HAP-1 (cell line): ENCODE results near the gene FAM216A.
"Not testable (repeated sequence)": the region's sequence is repeated elsewhere in the genome, so short reads cannot be mapped to it uniquely, and the experiment has no call there.

Source experiments
- DNase-seq, 2 experiments: peaks; one replicate each; pipeline ENCODE4 v3.0.0-alpha.2; 2016 to 2020; ENCODE audit warnings: low spot score in 2 of 2
- H3K27me3 ChIP-seq: fragments of 250-450 bp; sonication (Bioruptor Pico); 2 replicates; pipeline ENCODE4 v1.5.1; 2020; ENCODE audit warnings: low read depth, mild to moderate bottlenecking, moderate library complexity
- H3K36me3 ChIP-seq: fragments of 250-450 bp; sonication (Bioruptor Pico); replicated peaks from 2 replicates; pipeline ENCODE4 v1.5.1; 2020; ENCODE audit warnings: mild to moderate bottlenecking
- H3K4me1 ChIP-seq: fragments of 250-450 bp; sonication (Bioruptor Pico); 2 replicates; pipeline ENCODE4 v1.5.1; 2020; ENCODE audit warnings: mild to moderate bottlenecking
- H3K4me3 ChIP-seq: fragments of 250-450 bp; sonication (Bioruptor Pico); 2 replicates; pipeline ENCODE4 v1.5.1; 2020; ENCODE audit warnings: mild to moderate bottlenecking, moderate library complexity
- H3K9me3 ChIP-seq: fragments of 250-450 bp; sonication (Bioruptor Pico); 2 replicates; pipeline ENCODE4 v1.5.1; 2020; ENCODE audit warnings: mild to moderate bottlenecking, moderate library complexity
- in situ Hi-C: fragments of 300-500 bp; cut with MboI; formaldehyde crosslinking; loops from 3 replicates; pipeline ENCODE4 v1.14.3; 2020; ENCODE audit warnings: low sequenced_read_pairs, inconsistent platforms, mixed read lengths

FAM216A gene

DNA sequence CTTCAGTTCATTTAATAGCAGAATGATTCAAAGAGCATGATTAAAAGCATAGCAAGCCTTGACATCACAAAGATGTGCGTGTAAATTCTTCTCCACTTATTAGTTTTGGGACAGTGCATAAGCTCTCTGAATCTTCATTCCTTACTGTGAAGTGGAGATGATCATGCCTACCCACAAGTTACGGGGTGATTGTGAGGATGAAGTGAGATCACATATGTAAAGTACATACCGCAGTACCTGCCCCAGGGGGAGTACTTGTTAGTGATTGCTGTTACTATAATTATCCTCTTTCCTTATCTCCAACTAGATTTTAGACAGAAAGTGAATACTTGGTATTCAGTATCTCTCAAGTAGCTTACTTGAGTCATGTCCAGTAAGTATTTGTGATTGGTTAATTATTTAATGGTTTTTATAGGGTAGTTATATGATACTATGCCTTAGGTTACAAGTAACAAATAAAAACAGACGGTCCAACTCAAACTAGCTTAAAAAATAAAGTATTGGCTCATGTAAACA lies 39.5 kb downstream of the FAM216A start:
- Histone ChIP-seq H3K4me3 (no peak overlapping the region), H3K27me3 (no peaks in the 10 kb centered on the region), H3K36me3 (no peaks in the 10 kb centered on the region), H3K4me1 (no peaks in the 10 kb centered on the region), H3K9me3 (no peaks in the 10 kb centered on the region)
- in situ Hi-C loops, result no loop called here
- no peak for DNase-seq

DNA sequence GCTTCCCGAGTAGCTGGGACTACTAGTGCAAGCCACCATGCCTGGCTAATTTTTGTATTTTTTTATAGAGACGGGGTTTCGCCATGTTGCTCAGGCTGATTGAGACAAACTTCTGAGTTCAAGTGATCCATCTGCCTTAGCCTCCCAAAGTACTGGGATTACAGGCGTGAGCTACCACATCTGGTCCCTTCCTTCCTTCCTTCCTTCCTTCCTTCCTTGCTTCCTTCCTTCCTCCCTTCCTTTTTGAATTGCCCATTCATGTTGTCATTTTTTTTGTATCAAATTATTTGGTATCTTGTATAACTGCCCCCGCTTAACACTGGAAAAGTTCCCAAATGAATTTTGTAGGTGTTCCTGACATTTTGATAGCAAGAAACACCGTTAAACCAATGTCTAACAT lies 45.2 kb downstream of the FAM216A start:
- no peaks in the 10 kb centered on the region for H3K9me3 ChIP-seq
- H3K36me3 ChIP-seq, result no peaks in the 10 kb centered on the region
- H3K4me3 ChIP-seq, result no peak overlapping the region
- H3K27me3 ChIP-seq, result no peaks in the 10 kb centered on the region
- DNase-seq, result no peak
- no peaks in the 10 kb centered on the region for H3K4me1 ChIP-seq
- in situ Hi-C loops, result no loop called here

DNA sequence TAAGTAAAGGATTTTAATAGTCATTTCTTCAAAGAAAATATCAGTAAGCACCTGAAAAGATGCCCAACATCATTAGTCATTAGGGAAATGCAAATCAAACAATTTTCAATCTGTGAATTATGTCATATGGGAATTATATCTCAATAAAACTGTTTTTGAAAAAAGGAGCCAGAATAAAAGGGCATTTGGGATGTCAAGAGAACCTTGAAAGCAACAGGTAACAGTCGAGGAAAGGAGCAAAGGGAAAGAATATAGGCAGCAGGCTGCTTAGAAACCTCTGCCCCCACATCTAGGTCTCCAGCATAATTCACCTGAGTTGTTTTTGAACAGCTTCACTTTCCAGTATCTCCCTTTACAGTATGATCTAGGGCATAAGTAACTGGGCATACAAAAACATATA lies 45.7 kb downstream of the FAM216A start:
- in situ Hi-C loops, result no loop called here
- no peaks in the 10 kb centered on the region for H3K36me3 ChIP-seq
- H3K9me3 ChIP-seq, result no peaks in the 10 kb centered on the region
- no peak overlapping the region for H3K4me3 ChIP-seq
- DNase-seq, result no peak
- H3K27me3 ChIP-seq, result no peaks in the 10 kb centered on the region
- H3K4me1 ChIP-seq, result no peaks in the 10 kb centered on the region

DNA sequence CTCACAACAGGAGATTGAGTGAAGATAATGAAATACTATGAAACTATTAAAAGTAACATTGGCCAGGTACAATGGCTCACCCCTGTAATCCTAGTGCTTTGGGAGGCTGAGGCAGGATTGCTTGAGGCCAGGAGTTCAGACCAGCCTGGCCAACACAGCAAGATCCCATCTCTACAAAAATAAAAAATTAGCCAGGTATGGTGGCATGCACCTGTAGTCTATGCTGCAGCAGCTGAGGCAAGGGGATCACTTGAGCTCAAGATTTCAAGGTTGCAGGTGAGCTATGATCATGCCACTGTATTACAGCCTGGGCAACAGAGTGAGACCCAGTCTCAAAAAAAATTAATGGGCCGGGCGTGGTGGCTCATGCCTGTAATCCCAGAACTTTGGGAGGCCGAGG lies 48.4 kb downstream of the FAM216A start:
- no peak for DNase-seq
- Histone ChIP-seq H3K36me3 (no peaks in the 10 kb centered on the region), H3K27me3 (no peaks in the 10 kb centered on the region), H3K4me1 (no peaks in the 10 kb centered on the region), H3K4me3 (no peak overlapping the region), H3K9me3 (no peaks in the 10 kb centered on the region)
- in situ Hi-C loops, result no loop called here

DNA sequence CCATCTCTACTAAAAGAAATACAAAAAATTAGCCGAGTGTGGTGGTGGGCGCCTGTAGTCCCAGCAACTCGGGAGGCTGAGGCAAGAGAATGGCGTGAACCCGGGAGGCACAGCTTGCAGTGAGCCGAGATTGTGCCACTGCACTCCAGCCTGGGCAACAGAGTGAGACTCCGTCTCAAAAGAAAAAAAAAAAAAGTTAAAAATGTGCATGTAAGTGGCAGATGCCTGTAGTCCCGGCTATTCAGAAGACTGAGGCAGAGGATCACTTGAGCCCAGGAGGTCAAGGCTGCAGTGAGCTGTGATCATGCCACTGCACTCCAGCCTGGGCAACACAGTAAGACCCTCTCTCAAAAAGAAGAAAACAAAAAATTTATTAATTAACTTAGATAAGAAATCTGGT lies 49.4 kb downstream of the FAM216A start:
- H3K4me3 ChIP-seq, H3K36me3 ChIP-seq, H3K9me3 ChIP-seq, in situ Hi-C loops, DNase-seq, H3K27me3 ChIP-seq, H3K4me1 ChIP-seq: not testable (repeated sequence)

DNA sequence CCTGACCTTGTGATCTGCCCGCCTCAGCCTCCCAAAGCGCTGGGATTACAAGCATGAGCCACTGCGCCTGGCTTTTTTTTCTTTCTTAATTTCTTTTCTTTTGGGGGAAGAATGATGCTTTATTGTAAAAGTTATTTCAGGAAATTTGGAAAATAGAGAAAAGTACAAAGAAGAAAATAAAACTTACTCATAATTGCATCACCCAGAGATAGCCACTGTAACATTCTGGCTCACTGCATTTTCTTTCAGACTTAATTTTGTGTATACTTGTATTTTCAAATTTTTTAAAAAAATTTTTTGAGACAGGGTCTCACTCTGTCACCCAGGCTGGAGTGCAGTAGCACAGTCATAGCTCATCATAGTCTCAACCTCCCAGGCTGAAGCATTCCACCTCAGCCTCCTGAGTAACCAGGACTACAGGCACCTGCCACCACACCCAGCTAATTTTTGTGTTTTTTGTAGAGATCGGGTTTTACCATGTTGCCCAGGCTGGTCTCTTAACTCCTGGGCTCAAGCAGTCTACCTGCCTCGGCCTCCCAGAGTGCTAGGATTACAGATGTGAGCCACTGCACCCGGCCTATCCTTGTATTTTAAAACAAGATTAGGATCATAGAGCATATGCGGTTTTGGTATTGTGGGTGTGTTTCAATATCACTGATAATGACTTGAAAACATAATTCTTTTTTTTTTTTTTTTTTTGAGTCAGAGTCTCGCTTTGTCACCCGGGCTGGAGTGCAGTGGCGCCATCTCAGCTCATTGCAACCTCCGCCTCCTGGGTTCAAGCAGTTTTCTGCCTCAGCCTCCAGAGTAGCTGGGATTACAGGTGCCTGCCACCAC lies 52.4 kb downstream of the FAM216A start:
- H3K4me3 ChIP-seq, H3K9me3 ChIP-seq, H3K36me3 ChIP-seq, H3K4me1 ChIP-seq, DNase-seq, H3K27me3 ChIP-seq, in situ Hi-C loops: not testable (repeated sequence)

DNA sequence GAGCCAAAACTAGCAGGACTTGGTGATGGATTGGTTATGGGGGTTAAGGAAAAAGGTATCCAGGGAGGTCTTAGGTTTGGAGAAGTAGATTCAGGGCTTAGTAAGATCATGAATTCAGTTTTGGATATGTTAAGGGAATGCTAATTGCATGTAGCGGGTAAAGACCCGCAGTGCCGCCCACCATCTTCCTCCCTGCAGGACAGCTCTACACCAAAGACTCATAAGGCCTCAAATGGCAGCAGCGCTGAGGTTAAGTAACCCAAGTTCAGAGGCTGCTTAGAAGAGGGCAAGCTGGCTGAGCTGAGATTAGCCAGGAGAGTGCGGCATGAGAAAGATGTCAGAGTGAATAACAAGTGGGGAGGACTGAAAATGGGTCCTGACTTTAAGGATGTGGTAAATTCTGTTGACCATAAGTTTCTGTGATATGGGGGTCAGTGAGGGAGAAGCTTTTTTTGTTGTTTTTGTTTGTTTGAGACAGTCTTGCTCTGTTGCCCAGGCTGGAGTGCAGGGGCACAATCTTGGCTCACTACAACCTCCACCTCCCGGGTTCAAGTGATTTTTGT lies 59.7 kb downstream of the FAM216A start:
- H3K36me3 ChIP-seq, result no peaks in the 10 kb centered on the region; the same call in 1 of the 2 replicates
- no peak overlapping the region for H3K4me3 ChIP-seq
- in situ Hi-C loops, result no loop called here
- no peaks in the 10 kb centered on the region for H3K9me3 ChIP-seq
- H3K4me1 ChIP-seq, result peaks cover 3% of the 10 kb centered on the region; the same call in 1 of the 2 replicates
- no peaks in the 10 kb centered on the region for H3K27me3 ChIP-seq
- no peak for DNase-seq

DNA sequence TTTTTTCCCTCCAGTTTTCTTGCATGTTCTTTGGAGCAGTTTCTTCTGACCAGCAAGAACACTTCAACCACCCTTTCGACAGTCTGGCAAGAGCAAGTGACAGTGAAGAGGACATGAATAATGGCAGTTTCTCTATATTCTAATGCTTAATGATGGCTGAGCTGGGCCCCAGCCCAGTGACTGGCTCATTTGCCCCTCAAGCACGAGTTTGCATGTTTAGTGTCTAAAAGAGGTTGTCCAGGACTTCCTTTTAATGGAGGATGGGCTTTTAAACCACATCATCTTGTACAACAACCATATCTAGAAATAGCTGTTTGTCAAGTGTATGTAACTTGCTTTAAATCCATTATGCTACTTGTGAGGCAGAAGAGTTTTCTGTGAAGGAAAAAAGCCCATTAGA lies 61.9 kb downstream of the FAM216A start:
- no peak for DNase-seq
- peaks cover 7% of the 10 kb centered on the region for H3K4me1 ChIP-seq
- H3K9me3 ChIP-seq, result no peaks in the 10 kb centered on the region
- H3K36me3 ChIP-seq, result no peaks in the 10 kb centered on the region; the same call in 1 of the 2 replicates
- no peaks in the 10 kb centered on the region for H3K27me3 ChIP-seq
- H3K4me3 ChIP-seq, result no peak overlapping the region
- in situ Hi-C loops, result no loop called here

DNA sequence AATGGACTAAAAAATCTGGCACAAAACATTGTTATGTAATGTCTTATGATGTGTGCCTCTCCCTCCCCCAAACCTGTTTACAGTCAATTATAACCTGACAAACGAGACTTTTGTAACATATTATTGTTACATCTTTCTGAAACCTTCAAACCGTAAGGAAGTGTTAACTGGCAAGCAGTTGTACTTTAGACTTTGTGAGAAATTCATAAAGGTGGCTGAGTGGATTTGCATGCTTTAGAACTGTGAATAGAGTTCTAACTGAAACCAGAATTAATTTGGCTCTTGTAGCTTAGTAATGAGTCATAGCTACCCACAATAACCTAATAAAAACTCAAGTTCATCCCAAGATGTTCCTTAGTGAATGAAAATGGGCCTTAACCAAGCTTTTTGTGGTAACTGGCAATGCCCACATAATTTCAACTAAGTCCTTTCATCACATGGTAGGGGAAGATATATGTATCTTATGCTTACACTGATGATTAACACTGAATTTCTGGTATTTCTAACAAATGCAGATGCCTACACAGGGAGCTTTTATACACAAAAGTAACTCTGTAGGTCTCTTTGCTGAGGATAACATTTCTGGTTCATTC lies 63.2 kb downstream of the FAM216A start:
- Histone ChIP-seq H3K4me1 (peaks cover 20% of the 10 kb centered on the region), H3K27me3 (no peaks in the 10 kb centered on the region), H3K36me3 (peaks cover 2% of the 10 kb centered on the region; the same call in 1 of the 2 replicates), H3K9me3 (no peaks in the 10 kb centered on the region), H3K4me3 (no peak overlapping the region)
- in situ Hi-C loops, result no loop called here
- DNase-seq, result no peak

DNA sequence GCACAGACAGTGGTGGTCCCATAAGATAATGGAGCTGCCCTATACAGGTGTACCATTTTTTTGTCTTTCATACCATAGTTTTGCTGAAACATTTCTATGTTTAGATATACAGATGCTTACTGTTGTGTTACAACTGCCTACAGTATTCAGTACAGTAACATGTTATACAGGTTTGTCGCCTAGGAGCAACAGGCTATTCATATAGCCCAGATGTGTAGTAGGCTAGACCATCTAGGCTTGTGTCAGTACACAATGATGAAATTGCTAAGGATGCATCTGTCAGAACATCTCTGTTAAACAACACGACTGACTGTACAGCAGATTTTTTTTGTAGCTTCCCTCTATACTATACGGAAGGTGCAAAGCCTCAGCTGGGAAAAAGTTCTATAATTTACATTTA lies 64.0 kb downstream of the FAM216A start:
- in situ Hi-C loops, result no loop called here

DNA sequence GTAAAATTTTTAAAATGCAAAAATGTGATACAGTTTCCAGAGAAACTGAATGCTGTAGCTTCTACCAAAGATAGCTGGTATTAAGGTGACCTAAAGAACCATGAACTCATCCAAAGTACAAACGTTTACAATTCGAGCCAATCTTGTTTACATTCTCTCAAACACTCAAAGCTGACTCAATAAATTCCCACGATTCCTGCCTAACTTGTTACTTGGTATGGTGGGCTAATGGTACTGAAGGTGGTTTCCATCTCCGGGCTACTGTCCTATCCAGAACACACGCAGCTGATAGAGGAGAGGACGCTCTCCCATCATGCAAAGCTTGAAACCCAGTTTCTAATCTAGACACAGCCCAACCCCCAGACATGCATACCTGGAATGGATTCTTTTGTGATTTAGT lies 65.0 kb downstream of the FAM216A start:
- Histone ChIP-seq H3K36me3 (peaks cover 20% of the 10 kb centered on the region), H3K4me3 (no peak overlapping the region), H3K4me1 (peaks cover 26% of the 10 kb centered on the region), H3K9me3 (no peaks in the 10 kb centered on the region), H3K27me3 (no peaks in the 10 kb centered on the region)
- DNase-seq, result no peak
- in situ Hi-C loops, result no loop called here

More for the DNA sequence above, 64.0 kb downstream of the FAM216A start:
- Histone ChIP-seq H3K4me1 (peaks cover 26% of the 10 kb centered on the region), H3K27me3 (no peaks in the 10 kb centered on the region), H3K9me3 (no peaks in the 10 kb centered on the region), H3K4me3 (no peak overlapping the region), H3K36me3 (peaks cover 10% of the 10 kb centered on the region)
- DNase-seq, result no peak

DNA sequence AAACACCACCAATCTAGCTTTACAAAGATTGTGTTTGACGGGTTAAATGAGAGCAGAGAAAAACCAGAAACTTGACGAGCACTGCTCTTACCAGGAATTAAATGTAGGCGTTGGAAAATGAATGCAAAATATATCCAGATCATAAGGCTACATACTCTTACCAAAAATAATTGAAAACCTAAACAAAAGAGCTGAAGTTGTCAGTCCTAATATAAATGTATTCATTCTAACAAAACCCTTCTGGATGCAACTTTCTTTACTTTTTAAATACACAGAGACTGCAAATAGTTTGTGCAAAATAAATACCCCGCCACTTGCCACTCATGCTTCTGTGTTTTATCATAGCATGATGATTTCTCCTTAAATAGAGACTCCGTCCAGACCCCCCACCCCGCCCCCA lies 66.2 kb downstream of the FAM216A start:
- H3K36me3 ChIP-seq, result peaks cover 27% of the 10 kb centered on the region
- H3K27me3 ChIP-seq, result no peaks in the 10 kb centered on the region
- in situ Hi-C loops, result no loop called here
- no peaks in the 10 kb centered on the region for H3K9me3 ChIP-seq
- DNase-seq, result no peak
- peaks cover 26% of the 10 kb centered on the region for H3K4me1 ChIP-seq
- no peak overlapping the region for H3K4me3 ChIP-seq

DNA sequence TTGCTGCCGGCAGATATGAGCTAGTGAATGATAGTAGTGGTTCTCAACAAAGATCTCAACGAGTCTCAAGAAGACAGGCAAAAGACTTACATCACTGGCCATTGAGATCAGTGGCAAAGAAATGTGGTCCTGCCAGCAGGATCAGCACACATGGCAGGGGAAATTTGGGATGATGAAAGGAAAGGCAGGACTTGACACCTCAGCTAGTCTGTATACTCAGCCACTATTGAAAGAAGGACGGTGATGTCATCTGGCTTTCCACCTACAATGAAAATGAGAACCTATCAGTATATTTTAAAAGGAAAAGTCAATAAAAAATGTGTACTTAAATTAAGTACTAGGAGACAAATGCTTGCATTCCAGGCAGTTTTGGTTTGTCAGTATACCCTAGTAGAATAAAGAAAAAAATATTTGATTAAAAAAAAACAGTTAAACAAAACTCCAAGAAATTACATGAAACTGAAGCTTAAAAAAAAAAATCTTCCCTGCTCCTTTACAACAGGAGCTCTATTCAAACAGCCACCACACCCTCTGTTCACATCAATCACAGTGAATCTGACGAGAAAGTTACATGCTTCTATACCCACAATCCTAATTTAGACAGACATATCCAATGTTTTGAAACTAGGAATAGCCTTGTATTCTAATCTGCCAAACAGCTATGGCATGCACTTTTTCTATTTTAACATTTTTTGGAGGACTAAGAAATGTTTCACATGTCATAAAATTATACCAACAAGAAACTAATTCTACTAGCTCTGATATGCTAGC lies 68.4 kb downstream of the FAM216A start:
- Histone ChIP-seq H3K9me3 (no peaks in the 10 kb centered on the region), H3K4me3 (no peak overlapping the region), H3K36me3 (peaks cover 27% of the 10 kb centered on the region), H3K27me3 (no peaks in the 10 kb centered on the region), H3K4me1 (peaks cover 24% of the 10 kb centered on the region)
- in situ Hi-C loops, result no loop called here
- DNase-seq, result no peak
